NCI-H2081 treated with DMSO at 0.1 percent for 48 hours (cell line): ENCODE data around the gene MRPL3.

Source experiments
- DNase-seq: peaks from one replicate; lab custom pipeline; 2025; lab: John Stamatoyannopoulos, UW

The MRPL3 gene

GRCh38 chr3:131502530-131503319 is at the start of gene MRPL3:
MRPL3 (minus strand) TSS chr3:131502971; CDS start chr3:131502821, 150 bp downstream.
- DNase-seq: peak; percentile 82

DNA sequence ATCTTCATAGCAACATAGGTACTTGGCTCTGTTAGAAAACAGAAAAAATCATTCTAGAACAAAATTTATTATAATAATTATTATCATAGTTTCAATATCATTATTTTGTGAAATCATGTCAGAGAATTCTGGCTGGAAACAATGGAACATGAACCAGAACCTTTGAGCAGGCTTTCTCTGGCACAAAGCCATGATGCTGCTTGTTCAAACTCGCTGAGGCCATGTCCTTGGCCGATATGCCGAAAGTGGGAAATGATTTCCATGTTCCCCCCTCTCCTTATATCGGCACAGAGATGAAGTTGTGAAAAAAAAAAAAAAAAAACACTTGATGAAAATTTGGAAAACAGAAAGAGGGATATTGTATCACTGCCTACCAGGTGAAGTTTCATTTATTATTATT is 49.0 kb upstream of the MRPL3 start:
- no peak for DNase-seq

GRCh38 chr3:131550562-131551465 is 48.0 kb upstream of the MRPL3 start:
- DNase-seq: no peak

DNA sequence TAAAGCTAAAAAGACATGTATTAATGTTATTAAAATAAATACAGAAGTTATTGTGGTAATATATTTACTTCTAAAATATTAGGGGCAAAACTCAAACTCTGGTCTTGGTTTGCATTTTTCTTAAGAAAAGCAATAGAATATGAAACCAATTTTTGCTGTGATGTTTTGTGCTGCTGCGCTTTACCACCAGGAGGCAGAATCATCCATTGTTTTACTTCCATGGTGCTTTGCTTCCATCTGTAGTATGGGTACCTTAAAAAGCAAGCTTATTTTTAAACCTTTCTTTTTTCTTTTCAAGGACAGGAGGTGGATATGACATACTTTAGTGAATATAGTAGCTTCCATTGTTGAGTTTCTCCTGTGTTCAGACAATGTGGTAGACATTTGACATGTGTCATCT is 46.6 kb upstream of the MRPL3 start:
- no peak for DNase-seq

DNA sequence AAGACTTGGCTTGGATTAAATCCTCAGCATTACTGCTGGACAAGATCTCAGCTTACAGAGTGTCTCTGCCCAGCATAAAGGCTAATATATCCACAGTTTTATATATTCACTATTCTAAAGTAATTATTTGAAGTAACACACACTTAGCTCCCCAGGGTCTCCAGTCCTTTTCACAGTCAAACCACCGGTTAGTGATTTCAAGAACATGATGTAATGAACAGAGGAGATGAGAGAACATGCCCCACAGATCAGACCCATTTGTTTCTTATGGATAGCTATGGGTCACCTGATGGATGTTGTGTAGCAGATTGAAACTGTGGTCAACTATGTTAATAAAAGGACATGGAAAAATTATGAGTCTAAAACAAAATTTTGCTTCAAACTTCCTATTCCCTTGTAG is 44.8 kb upstream of the MRPL3 start:
- no peak for DNase-seq

- DNase-seq: no peak
These were observed 43.7 kb upstream of the MRPL3 start for GRCh38 chr3:131546441-131546840.

DNA sequence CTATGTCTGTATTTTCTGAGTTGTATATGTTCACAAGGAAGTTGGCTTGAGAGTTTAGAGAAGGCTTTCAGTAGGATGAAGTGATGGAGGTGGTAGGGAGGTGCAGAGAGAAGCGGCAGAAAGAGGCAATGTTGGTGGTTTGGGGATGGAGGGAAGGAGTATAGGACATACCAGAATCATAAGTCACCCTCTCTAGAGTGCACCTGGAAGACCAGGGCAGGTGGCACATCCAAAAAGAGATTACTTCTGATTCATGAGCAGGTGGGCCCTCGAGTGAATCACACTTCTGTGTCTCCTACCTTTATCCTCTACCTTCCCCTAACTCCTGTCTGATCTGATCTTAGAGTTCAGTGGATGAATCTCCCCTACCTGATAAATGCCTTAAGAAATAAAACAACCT is 41.8 kb upstream of the MRPL3 start:
- no peak for DNase-seq

DNA sequence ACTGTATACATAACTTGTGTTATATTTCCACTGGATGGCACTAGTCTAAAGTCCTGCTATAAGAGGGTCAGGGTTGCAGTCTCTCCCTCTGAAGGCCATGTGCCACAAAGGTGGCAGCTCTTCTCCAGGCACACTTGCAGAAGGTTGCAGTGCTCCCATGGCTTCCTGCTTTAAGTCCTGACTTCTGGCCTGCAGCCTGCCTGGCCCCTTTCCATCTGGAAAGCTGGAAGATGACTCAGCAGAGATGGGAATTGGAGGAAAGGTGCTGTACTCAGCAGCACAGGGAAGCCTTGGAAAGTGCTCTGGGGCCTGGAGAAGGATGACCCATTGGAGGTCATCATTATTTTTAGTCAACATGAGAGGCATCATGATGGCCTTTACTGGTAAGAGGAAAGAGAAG is 40.9 kb upstream of the MRPL3 start:
- no peak for DNase-seq

DNA sequence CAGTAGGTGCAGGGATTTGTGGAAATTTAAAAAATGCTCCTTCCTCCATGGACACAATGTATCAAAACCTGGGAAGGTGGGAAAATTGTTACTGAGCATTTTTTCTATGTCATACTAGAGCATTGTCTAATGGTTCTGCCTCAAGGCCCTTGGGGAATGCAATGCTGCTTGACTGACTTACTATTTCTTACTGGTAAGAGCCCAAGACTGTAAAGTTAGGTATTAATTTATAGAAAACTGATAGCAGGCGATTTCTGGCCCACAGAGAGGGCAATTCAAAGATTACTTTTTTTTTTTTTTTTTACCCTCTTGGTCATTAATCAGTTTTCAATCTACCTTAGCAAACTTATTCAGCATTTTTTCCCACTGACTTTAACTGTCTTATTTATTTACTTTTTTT is 38.5 kb upstream of the MRPL3 start:
- DNase-seq: no peak

- DNase-seq: no peak
These were observed 38.0 kb upstream of the MRPL3 start for GRCh38 chr3:131540821-131541220.

GRCh38 chr3:131540143-131540542 is 37.4 kb upstream of the MRPL3 start:
- no peak for DNase-seq

DNA sequence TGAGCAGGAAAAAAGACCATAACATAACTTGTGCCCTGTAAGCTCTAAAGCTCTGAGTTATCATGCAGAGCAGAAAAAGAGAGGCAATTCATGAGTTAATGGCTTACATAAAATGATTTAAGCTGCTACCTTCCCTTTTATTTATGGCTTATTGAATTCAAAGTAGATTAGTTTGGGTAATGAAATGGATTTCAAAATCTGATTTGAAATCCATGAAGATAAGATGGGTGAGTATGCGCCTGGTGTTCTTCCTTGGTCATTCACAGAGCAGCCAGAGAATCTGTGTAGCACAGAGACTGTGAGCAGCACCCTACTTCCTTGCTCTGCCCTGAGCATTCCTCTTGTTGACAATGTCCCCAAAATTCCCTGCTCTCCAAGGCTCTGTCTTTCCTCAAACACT is 36.2 kb upstream of the MRPL3 start:
- DNase-seq: no peak

DNA sequence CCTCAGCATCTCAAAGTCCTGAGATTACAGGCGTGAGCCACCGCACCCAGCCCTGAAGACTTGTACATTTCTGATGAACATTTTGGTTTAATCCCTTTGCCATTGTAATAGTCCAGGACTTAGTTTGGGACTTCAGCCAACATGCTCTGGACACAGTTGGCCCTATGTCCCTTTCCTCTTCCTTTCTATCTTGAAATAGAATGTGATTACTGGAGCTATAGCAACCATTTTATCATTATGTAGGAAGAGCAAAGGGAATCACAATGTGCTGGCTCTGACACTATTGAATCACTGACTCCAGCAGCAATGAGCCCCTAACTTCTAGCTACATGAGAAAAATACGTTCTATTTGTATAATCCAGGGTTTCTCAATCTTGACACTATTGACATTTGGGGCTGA is 34.8 kb upstream of the MRPL3 start:
- no peak for DNase-seq

GRCh38 chr3:131535596-131535995 is 32.8 kb upstream of the MRPL3 start:
- no peak for DNase-seq

- no peak for DNase-seq
These were observed 32.4 kb upstream of the MRPL3 start for GRCh38 chr3:131535131-131535530.

DNA sequence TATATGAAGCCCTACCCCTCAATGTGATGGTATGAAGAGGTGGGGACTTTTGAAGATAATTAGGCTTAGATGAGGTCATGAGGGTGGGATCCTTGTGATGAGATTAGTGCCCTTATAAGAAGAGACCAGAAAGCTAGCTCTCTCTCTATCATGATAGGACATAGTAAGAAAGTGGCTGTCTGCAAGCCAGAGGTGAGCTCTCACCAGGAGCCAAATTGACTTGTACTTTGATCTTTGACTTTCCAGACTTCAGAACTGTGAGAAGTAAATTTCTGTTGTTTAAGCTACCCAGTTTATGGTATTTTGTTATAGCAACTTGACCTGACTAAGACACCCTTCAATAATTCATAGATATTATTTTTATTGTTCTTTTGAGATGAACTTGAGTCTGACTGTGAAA is 29.9 kb upstream of the MRPL3 start:
- no peak for DNase-seq

- DNase-seq: no peak
These were observed 28.1 kb upstream of the MRPL3 start for GRCh38 chr3:131530843-131531242.

DNA sequence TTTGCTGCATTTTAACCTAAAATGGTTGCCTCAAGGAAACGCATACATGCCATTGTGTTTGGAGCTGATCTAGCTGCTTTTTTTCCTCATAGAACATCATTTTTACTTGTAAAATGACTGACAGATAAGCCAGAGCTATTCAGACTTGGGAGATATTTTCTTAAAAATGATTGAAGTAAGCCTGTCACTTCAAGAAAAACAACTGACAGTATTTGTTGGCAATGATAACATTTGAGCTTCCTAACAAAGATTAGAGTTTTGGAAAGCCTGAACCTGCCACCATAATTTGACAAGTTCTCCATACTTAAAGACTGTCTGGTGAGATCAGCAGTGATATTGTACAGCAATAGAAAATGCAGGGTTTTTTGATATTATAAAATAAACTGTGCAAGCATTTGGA is 27.6 kb upstream of the MRPL3 start:
- DNase-seq: no peak

GRCh38 chr3:131526801-131527347 is 24.1 kb upstream of the MRPL3 start:
- no peak for DNase-seq

DNA sequence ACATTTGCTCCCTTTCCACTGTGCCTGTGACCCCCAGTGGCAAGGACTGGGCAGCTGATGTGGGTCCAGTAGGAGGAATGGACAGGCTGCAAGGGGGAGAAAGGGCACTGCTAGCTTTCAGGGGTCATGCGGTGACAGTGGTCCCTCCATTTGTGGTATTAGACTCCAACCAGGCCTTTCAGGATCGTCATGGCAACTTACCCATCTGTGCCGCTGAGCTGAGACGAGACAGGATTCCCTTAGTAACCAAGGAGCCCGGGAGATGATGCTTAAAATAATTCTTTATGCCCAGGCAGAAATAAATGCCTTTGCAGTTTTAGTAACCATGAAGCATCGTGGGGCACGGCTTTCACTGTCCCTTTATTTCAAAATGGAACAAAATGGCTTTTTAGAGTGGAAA is 15.9 kb upstream of the MRPL3 start:
- DNase-seq: no peak

DNA sequence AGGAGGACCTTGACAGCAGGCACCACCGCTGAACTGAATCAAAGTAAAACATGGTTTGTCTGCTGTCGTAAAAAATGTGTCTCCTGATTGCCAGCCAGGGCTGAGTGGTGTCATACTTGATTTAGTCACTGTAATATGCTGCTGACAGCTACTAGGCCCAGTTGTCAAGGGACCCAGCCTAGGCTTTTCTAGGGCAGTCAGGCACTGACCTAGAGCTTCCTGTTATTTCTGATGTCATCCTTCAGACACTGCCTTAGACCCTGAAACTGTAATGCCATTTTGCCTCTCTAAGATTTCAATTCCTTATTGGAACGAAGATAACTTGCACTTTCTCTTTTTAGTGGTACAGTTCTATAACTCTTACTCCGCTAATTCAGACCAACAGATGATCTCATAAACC is 2.6 kb upstream of the MRPL3 start:
- DNase-seq: no peak

- peak; percentile 58 for DNase-seq
These were observed 507 bp upstream of the MRPL3 start for GRCh38 chr3:131503320-131503635.

DNA sequence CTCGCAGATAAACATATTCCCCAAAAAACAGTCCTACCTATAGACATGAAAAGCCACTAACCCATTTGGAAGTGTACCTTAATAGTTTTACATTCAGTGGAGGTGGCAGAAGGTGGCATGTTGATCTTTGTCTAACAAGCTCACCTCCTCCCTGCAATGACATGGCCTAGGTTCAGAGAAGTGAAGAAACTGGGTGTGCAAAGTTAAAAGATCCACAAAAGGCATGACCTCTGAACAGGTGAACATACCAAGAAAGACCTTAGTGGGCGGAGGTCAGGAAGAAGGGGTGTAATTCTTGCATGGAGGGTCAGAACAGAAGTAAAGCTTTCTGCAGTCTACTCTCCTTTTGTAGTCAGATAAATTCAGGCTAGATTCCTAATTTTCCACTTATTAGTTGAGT is 822 bp downstream of the MRPL3 start:
- no peak for DNase-seq
